Measurements from ENCODE around the gene RAPGEF6.

DNA sequence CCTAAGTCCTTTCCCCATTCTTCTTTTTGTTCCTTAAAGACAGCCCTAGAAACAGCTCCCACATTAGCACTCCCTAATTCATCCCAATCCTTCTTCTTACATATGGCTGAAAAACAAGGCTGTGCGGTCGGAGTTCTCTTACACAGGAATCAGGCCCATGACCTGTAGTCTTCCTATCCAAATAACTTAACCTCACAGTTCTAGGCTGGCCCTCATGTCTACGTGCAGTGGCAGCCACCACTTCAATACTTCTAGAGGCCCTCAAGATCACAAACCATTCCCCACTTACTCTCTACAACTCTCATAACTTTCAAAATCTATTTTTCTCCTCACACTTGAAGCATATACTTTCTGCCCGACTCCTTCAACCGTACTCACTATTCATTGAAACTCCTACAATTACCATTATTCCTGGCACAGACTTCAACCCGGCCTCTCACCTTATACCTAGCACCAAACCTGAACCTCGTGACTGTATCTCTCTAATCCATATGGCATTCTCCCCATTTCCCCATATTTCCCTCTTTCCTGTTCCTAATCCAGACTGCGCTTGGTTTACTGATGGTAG lies 59.3 kb downstream of the RAPGEF6 start:
- TF ChIP-seq, protein P1, sequence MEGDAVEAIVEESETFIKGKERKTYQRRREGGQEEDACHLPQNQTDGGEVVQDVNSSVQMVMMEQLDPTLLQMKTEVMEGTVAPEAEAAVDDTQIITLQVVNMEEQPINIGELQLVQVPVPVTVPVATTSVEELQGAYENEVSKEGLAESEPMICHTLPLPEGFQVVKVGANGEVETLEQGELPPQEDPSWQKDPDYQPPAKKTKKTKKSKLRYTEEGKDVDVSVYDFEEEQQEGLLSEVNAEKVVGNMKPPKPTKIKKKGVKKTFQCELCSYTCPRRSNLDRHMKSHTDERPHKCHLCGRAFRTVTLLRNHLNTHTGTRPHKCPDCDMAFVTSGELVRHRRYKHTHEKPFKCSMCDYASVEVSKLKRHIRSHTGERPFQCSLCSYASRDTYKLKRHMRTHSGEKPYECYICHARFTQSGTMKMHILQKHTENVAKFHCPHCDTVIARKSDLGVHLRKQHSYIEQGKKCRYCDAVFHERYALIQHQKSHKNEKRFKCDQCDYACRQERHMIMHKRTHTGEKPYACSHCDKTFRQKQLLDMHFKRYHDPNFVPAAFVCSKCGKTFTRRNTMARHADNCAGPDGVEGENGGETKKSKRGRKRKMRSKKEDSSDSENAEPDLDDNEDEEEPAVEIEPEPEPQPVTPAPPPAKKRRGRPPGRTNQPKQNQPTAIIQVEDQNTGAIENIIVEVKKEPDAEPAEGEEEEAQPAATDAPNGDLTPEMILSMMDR (optimal IDR thresholded peaks at IDR 0.05 in 1 of 3, IDR thresholded peaks at IDR 0.05 in 1 of 3, conservative IDR thresholded peaks at IDR 0.05 in 1 of 3; ENCODE audit: extremely low read depth in 1 of 3, insufficient read depth in 2 of 3, low read length in 3 of 3), result no peak
- no peak for TF ChIP-seq EZH2 (IDR thresholded peaks at IDR 0.05; ENCODE audit: low read length)

Data from keratinocyte (primary cell).